ENCODE measurements around the gene GPX8. TPM values are rescaled to one million over a fixed set of nuclear protein-coding genes. Genes with fewer than 3 reads are reported as not detected.

Gene GPX8
- total and polyA plus RNA-seq, 2 of the 4 experiments (the other 2 are of a cell fraction): 131 to 166 TPM

GRCh38 chr5:55110217-55110616 lies 49.8 kb upstream of the GPX8 start (continued):
- TF ChIP-seq BHLHE40 (IDR thresholded peaks at IDR 0.05; ENCODE audit: low read depth, low read length): no peak
- TF ChIP-seq RFX5 (IDR thresholded peaks at IDR 0.05; ENCODE audit: low read depth, low read length): no peak
- no peak for TF ChIP-seq MXI1 (IDR thresholded peaks at IDR 0.05; ENCODE audit: borderline replicate concordance, low read depth, low read length)
- TF ChIP-seq MAFK (IDR thresholded peaks at IDR 0.05; ENCODE audit: low read depth, low read length): no peak
- no peak for TF ChIP-seq CHD1 (IDR thresholded peaks at IDR 0.05; ENCODE audit: low read depth, low read length)

DNA sequence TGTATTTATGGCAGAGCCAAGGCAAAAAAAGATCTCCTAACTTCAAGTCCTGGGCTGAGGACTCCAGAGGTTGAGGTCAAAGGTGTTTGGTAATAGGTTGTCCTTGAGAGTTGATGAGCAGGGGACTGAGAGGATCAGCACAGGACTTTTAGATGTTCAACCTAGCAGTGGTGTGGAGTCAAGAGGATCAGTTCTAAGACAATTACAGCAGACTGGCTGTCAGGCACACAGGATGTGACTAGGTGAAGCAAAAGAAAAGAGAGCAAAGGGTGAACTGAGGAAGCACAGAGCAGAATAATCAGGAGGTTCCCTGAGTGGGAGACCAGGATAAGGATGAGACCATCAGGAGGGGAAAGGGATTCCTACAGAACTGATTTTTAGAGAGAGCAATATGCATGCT lies 46.6 kb upstream of the GPX8 start:
- Histone ChIP-seq H3K36me3 (ENCODE audit: control insufficient read depth, insufficient read depth, low read length) (no peaks in the 10 kb centered on the region), H3K27me3 (ENCODE audit: control insufficient read depth, insufficient read depth, low read length) (peaks cover 37% of the 10 kb centered on the region), H3K4me3 (ENCODE audit: insufficient read depth, low read depth, low read length) (no peak overlapping the region), H3K4me2 (ENCODE audit: low read depth, low read length) (no peak overlapping the region), H2BK15ac (ENCODE audit: low read depth, low read length) (no peak overlapping the region), H2AK5ac (ENCODE audit: low read depth, low read length) (no peak overlapping the region), H3K23ac (ENCODE audit: low read depth, low read length) (no peak overlapping the region), H3K27ac (ENCODE audit: insufficient read depth, low read length) (no peak overlapping the region), H3K18ac (ENCODE audit: low read depth, low read length) (no peak overlapping the region), H2BK120ac (ENCODE audit: low read depth, low read length) (no peak overlapping the region), H2BK20ac (ENCODE audit: low read depth, low read length) (no peak overlapping the region), H4K20me1 (ENCODE audit: insufficient read depth, low read length) (no peaks in the 10 kb centered on the region), H3K9me3 (ENCODE audit: control insufficient read depth, insufficient read depth, low read length) (no peaks in the 10 kb centered on the region), H3K14ac (replicated peaks; ENCODE audit: low read depth, low read length) (no peak overlapping the region), H2AK9ac (replicated peaks; ENCODE audit: low read depth, low read length, poor library complexity) (no peak overlapping the region), H2BK5ac (ENCODE audit: low read depth, low read length, poor library complexity, severe bottlenecking) (no peak overlapping the region), H3K9me1 (ENCODE audit: insufficient read depth, low read length) (no peaks in the 10 kb centered on the region), H4K91ac (ENCODE audit: insufficient read depth, low read depth, low read length) (no peak overlapping the region), H3K79me1 (ENCODE audit: low read depth in 1 of 2, low read length in 2 of 2) (no peaks in the 10 kb centered on the region), H4K8ac (ENCODE audit: low read depth in 2 of 2, low read length in 2 of 2) (no peak overlapping the region), H3K4me1 (ENCODE audit: control insufficient read depth, insufficient read depth, low read length) (no peaks in the 10 kb centered on the region), H3K4ac (ENCODE audit: low read depth, low read length) (no peak overlapping the region), H3K9ac (ENCODE audit: low read depth, low read length) (no peak overlapping the region), H4K5ac (ENCODE audit: low read depth, low read length) (no peak overlapping the region), H2AFZ (replicated peaks; ENCODE audit: low read length, poor library complexity) (no peak overlapping the region), H3K56ac (ENCODE audit: extremely low read depth, insufficient read depth, low read length) (no peak overlapping the region)
- ChIA-PET CTCF (no interaction called here), POLR2A (ENCODE audit: unreplicated experiment) (no interaction called here)
- dilution Hi-C loops (cut with HindIII; ENCODE audit: low sequenced_read_pairs, unreplicated experiment) (no loop called here), in situ Hi-C loops (cut with MboI; ENCODE audit: low sequenced_read_pairs) (no loop called here), intact Hi-C loops (cut with micrococcal nuclease) (no loop called here)
- DNase-seq (no peak), ATAC-seq (ENCODE audit: low read depth) (no peak)
- TF ChIP-seq NFE2L2 (IDR thresholded peaks at IDR 0.05; ENCODE audit: low read depth, low read length): no peak
- no TSS peak for BruUV-seq (replicated peaks)

All from IMR-90 (cell line).